ENCODE measurements around the gene YBX2.

GRCh38 chr17:7294614-7295153 lies at the start of gene YBX2:
- no peak for TF ChIP-seq POLR2AphosphoS5 (IDR thresholded peaks at IDR 0.05)
- TF ChIP-seq CTCF (IDR thresholded peaks at IDR 0.05): no peak
- TF ChIP-seq POLR2A (IDR thresholded peaks at IDR 0.05): no peak
